ENCODE measurements around the gene KCNH3. TPM values are rescaled to one million over a fixed set of nuclear protein-coding genes. Genes with fewer than 3 reads are reported as not detected.

Gene KCNH3
- total RNA-seq, 2 experiments from 2014 or later = 0.06 to 0.57 TPM

DNA sequence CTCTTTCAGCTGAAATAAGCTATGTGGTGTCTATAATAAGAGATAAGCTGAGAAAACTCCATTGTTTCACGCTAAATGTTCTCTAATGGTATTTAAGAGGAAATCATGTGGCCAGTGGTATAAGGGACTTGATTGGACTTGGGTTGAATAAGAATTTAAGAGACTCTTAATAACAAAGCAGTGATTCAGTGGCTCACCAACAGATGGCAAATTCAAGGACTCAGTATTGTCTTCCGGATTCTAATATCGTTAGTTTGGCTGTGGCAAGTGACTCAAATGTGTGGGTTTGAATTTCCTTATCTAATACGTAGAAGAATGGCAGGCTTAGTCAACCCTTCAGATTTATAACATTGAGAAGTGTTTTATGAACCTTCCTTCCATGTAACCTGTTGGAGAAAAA, 49.1 kb upstream of the KCNH3 start:
- Histone ChIP-seq H4K20me1 (ENCODE audit: insufficient read depth, low read length) (no peaks in the 10 kb centered on the region), H3K36me3 (ENCODE audit: insufficient read depth, low read length) (peaks cover 12% of the 10 kb centered on the region; the same call in 1 of the 2 replicates), H3K4me1 (ENCODE audit: insufficient read depth, low read length, poor library complexity, severe bottlenecking) (no peaks in the 10 kb centered on the region), H3K27ac (ENCODE audit: low read depth, low read length, poor library complexity, severe bottlenecking) (no peak overlapping the region), H3K4me2 (ENCODE audit: low read length) (no peak overlapping the region), H3K4me3 (ENCODE audit: low read depth, low read length, poor library complexity, severe bottlenecking) (no peak overlapping the region), H2AFZ (ENCODE audit: low read length) (no peak overlapping the region), H3K79me2 (ENCODE audit: insufficient read depth, low read depth, low read length) (no peaks in the 10 kb centered on the region), H3K9me2 (ENCODE audit: insufficient read depth, low read length) (no peaks in the 10 kb centered on the region), H3K9me3 (ENCODE audit: low read length) (no peaks in the 10 kb centered on the region)
- POLR2A ChIA-PET = interaction anchor here (0.8 kb wide), 1 partner anchor 18 kb away, joined by 5 read pairs; no protein-coding TSS in a partner anchor
- DNase-seq (ENCODE audit: low spot score) = no peak
- intact Hi-C loops (cut with micrococcal nuclease; ENCODE audit: unreplicated experiment) = no loop called here
- TF ChIP-seq EZH2phosphoT487 (IDR thresholded peaks at IDR 0.05; ENCODE audit: borderline replicate concordance, low read depth, low read length) = no peak
- TF ChIP-seq, protein P1, sequence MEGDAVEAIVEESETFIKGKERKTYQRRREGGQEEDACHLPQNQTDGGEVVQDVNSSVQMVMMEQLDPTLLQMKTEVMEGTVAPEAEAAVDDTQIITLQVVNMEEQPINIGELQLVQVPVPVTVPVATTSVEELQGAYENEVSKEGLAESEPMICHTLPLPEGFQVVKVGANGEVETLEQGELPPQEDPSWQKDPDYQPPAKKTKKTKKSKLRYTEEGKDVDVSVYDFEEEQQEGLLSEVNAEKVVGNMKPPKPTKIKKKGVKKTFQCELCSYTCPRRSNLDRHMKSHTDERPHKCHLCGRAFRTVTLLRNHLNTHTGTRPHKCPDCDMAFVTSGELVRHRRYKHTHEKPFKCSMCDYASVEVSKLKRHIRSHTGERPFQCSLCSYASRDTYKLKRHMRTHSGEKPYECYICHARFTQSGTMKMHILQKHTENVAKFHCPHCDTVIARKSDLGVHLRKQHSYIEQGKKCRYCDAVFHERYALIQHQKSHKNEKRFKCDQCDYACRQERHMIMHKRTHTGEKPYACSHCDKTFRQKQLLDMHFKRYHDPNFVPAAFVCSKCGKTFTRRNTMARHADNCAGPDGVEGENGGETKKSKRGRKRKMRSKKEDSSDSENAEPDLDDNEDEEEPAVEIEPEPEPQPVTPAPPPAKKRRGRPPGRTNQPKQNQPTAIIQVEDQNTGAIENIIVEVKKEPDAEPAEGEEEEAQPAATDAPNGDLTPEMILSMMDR (conservative IDR thresholded peaks at IDR 0.05; ENCODE audit: low read length) = no peak
- BruUV-seq (replicated peaks) = no TSS peak
- CTCF ChIA-PET (ENCODE audit: unreplicated experiment) = no interaction called here

DNA sequence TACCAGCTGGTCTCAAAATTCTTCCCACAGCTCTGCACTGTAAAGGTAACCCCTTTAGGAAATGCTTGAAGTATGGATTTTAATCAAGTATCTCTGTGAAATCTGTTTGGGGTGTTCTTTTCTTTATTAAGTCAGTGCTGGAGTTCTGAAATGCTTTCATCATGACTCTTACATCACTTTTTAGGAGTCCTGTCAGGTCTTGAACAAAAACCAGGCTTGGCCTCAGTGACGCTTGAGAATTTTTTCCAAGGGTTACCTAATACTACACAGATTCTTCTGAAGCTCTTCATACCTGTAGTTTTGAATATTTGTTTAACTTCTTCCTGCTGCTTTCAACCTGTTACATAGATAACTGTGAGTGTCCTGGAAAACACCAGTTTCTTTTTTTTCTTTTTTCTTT, 47.0 kb upstream of the KCNH3 start:
- Histone ChIP-seq H4K20me1 (ENCODE audit: insufficient read depth, low read length) (no peaks in the 10 kb centered on the region), H3K4me3 (ENCODE audit: low read depth, low read length, poor library complexity, severe bottlenecking) (no peak overlapping the region), H3K9me2 (ENCODE audit: insufficient read depth, low read length) (no peaks in the 10 kb centered on the region), H3K36me3 (ENCODE audit: insufficient read depth, low read length) (peaks cover 18% of the 10 kb centered on the region), H3K9me3 (ENCODE audit: low read length) (no peaks in the 10 kb centered on the region), H3K4me2 (ENCODE audit: low read length) (no peak overlapping the region), H3K4me1 (ENCODE audit: insufficient read depth, low read length, poor library complexity, severe bottlenecking) (no peaks in the 10 kb centered on the region), H3K79me2 (ENCODE audit: insufficient read depth, low read depth, low read length) (no peaks in the 10 kb centered on the region), H3K27ac (ENCODE audit: low read depth, low read length, poor library complexity, severe bottlenecking) (no peak overlapping the region), H2AFZ (ENCODE audit: low read length) (no peak overlapping the region)
- TF ChIP-seq EZH2phosphoT487 (IDR thresholded peaks at IDR 0.05; ENCODE audit: borderline replicate concordance, low read depth, low read length) = no peak
- intact Hi-C loops (cut with micrococcal nuclease; ENCODE audit: unreplicated experiment) = no loop called here
- BruUV-seq (replicated peaks) = no TSS peak
- ChIA-PET CTCF (ENCODE audit: unreplicated experiment) (no interaction called here), POLR2A (interaction anchor here (0.7 to 1.2 kb wide), 2 partner anchors 8 to 72 kb away, joined by 3 to 4 read pairs; no protein-coding TSS in a partner anchor)
- DNase-seq (ENCODE audit: low spot score) = no peak

DNA sequence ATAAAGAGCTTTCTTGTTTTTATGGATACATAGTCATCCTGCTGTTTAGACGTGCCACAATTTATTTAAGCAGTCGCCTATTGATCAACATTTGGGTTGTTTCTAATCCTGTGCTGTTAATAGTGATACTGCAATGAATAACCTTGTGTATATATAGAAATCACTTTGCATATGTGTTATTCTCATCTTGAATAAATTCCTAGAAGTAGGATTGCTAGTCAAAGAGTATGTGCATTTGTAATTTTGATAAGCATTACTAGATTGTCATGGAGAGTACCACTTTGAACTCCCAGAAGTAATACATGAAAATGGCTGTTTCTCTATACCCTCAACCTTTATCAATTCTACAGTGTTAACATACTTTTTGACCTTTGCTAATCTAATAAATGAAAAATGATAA, 44.9 kb upstream of the KCNH3 start:
- DNase-seq (ENCODE audit: low spot score) = no peak
- Histone ChIP-seq H3K9me2 (ENCODE audit: insufficient read depth, low read length) (no peaks in the 10 kb centered on the region), H3K4me2 (ENCODE audit: low read length) (no peak overlapping the region), H3K4me3 (ENCODE audit: low read depth, low read length, poor library complexity, severe bottlenecking) (no peak overlapping the region), H3K79me2 (ENCODE audit: insufficient read depth, low read depth, low read length) (no peaks in the 10 kb centered on the region), H3K36me3 (ENCODE audit: insufficient read depth, low read length) (peaks cover 28% of the 10 kb centered on the region), H2AFZ (ENCODE audit: low read length) (no peak overlapping the region), H3K9me3 (ENCODE audit: low read length) (no peaks in the 10 kb centered on the region), H3K27ac (ENCODE audit: low read depth, low read length, poor library complexity, severe bottlenecking) (no peak overlapping the region), H3K4me1 (ENCODE audit: insufficient read depth, low read length, poor library complexity, severe bottlenecking) (no peaks in the 10 kb centered on the region), H4K20me1 (ENCODE audit: insufficient read depth, low read length) (no peaks in the 10 kb centered on the region)
- ChIA-PET POLR2A (interaction anchor here (0.7 to 2.0 kb wide), 4 partner anchors 10 to 17 kb away, joined by 3 to 5 read pairs (median 4); no protein-coding TSS in a partner anchor), CTCF (ENCODE audit: unreplicated experiment) (no interaction called here)
- intact Hi-C loops (cut with micrococcal nuclease; ENCODE audit: unreplicated experiment) = no loop called here
- TF ChIP-seq EZH2phosphoT487 (IDR thresholded peaks at IDR 0.05; ENCODE audit: borderline replicate concordance, low read depth, low read length) = no peak
- TF ChIP-seq, protein P1 (conservative IDR thresholded peaks at IDR 0.05; ENCODE audit: low read length) = no peak
- no TSS peak for BruUV-seq (replicated peaks)
